Measurements from ENCODE around the gene MTUS2.

DNA sequence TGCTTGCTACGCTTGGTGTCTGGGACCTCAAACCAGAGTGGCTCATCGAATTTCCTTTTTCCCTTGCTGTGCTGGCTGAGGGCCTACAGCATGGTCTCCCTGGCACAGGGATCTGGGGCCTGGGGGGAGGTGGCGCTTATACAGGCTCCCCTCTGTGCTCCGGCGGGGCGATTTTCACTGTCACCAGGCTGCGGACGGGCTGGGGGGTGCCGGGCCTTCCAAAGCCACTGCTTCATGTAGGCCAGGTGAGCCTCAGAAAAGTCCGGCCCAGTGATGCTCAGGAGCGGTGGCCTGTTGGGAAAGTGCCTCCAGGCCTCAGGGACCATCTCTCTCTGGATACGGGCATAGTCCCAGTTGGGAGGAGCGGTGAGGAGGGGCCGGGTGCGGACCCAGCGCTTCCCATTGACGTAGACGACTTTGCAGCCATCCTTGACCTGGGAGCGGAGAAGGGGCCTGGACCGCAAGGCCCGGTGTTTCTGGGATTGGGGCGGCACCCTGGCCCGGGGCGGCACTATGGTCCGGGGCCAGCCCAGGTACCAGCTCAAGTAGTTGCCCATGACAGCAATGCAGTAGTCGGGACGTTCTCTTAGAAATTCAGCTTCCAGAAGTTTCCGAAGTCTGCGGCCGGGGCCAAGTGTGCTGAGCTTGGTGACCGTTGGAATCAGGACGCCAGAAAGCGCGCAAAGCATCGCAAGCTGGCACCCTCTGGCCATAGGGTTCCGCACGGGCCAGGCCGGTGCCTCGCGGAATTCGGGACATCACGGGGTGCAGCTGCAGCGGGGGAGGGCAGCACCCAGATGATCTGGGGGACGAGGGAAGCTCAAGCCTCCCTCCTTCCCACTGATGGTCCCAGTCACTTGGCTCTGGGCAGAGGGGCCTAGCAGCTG, 519.5 kb downstream of the MTUS2 start:
- TF ChIP-seq, protein P1, sequence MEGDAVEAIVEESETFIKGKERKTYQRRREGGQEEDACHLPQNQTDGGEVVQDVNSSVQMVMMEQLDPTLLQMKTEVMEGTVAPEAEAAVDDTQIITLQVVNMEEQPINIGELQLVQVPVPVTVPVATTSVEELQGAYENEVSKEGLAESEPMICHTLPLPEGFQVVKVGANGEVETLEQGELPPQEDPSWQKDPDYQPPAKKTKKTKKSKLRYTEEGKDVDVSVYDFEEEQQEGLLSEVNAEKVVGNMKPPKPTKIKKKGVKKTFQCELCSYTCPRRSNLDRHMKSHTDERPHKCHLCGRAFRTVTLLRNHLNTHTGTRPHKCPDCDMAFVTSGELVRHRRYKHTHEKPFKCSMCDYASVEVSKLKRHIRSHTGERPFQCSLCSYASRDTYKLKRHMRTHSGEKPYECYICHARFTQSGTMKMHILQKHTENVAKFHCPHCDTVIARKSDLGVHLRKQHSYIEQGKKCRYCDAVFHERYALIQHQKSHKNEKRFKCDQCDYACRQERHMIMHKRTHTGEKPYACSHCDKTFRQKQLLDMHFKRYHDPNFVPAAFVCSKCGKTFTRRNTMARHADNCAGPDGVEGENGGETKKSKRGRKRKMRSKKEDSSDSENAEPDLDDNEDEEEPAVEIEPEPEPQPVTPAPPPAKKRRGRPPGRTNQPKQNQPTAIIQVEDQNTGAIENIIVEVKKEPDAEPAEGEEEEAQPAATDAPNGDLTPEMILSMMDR (IDR thresholded peaks at IDR 0.05), result no peak
- TF ChIP-seq MAZ (IDR thresholded peaks at IDR 0.05; ENCODE audit: borderline replicate concordance, low read depth, low read length), result no peak
- TF ChIP-seq SMC3 (IDR thresholded peaks at IDR 0.05), result no peak
- TF ChIP-seq MAFK (IDR thresholded peaks at IDR 0.05; ENCODE audit: partially characterized antibody), result no peak
- TF ChIP-seq NR3C1 (IDR thresholded peaks at IDR 0.05), result no peak
- TF ChIP-seq ZFP36 (IDR thresholded peaks at IDR 0.05; ENCODE audit: borderline replicate concordance, partially characterized antibody), result no peak
- TF ChIP-seq, protein P2, sequence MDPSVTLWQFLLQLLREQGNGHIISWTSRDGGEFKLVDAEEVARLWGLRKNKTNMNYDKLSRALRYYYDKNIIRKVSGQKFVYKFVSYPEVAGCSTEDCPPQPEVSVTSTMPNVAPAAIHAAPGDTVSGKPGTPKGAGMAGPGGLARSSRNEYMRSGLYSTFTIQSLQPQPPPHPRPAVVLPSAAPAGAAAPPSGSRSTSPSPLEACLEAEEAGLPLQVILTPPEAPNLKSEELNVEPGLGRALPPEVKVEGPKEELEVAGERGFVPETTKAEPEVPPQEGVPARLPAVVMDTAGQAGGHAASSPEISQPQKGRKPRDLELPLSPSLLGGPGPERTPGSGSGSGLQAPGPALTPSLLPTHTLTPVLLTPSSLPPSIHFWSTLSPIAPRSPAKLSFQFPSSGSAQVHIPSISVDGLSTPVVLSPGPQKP (IDR thresholded peaks at IDR 0.05; ENCODE audit: low read depth, low read length), result no peak
- TF ChIP-seq, protein P3, sequence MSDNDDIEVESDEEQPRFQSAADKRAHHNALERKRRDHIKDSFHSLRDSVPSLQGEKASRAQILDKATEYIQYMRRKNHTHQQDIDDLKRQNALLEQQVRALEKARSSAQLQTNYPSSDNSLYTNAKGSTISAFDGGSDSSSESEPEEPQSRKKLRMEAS (IDR thresholded peaks at IDR 0.05), result no peak
- no peak for TF ChIP-seq TFCP2L1 (CRISPR knock-in tag; IDR thresholded peaks at IDR 0.05)
- TF ChIP-seq POLR2AphosphoS2 (conservative IDR thresholded peaks at IDR 0.05; ENCODE audit: low read length), result no peak
